K562 (cell line): Measurements from ENCODE around the gene NELL1. TPM values are rescaled to one million over a fixed set of nuclear protein-coding genes. Genes with fewer than 3 reads are reported as not detected.
A peak's percentile ranks its signal among the peaks of the same experiment; 100 is the strongest.

ENCODE experiments used
- ATAC-seq: fragments of 200-7000 bp; cut with Tn5 transposase; 3 replicates; pipeline ENCODE4 v1.9.1; 2020; ENCODE audit warnings: moderate library complexity
- BruUV-seq: library from RNA; stranded (reverse); fragments of 400-500 nt; replicated peaks from 2 replicates; lab custom pipeline; 2021; lab: Mats Ljungman, UMichigan
- CTCF ChIA-PET: fragments of 300-600 bp; formaldehyde crosslinking; extraction: SDS; loops from one replicate; lab custom pipeline; 2021; ENCODE audit warnings: low intra/inter-chr PET ratio; lab: Yijun Ruan, JAX
- POLR2A ChIA-PET: fragments of 300-600, 350-650 bp; sonication (Branson Sonifier 250); formaldehyde crosslinking; extraction: SDS; loops from one replicate; lab custom pipeline; 2021; ENCODE audit warnings: antibody characterized with exemption, inconsistent platforms; lab: Yijun Ruan, JAX
- DNase-seq, 4 experiments: peaks; one replicate each; pipeline versions ENCODE4 v3.0.0 to v3.0.0-alpha.2; 2011 to 2018; ENCODE audit warnings: low spot score in 3 of 4, mixed read lengths in 3 of 4; ENCODE audit errors: extremely low read depth in 1 of 4
- FAIRE-seq: peaks from 2 replicates; lab custom pipeline; 2011; peaks lifted over from hg19 to GRCh38; lab: Jason Lieb, UNC
- H2AFZ ChIP-seq: 2 replicates; pipeline ENCODE4 v1.6.0; 2011; ENCODE audit warnings: low read depth, low read length, control low read depth, inconsistent platforms
- H3K27ac ChIP-seq: fragments of 200-600 bp; 3 replicates; pipeline ENCODE4 v1.8.0; 2011; ENCODE audit warnings: low read depth, mild to moderate bottlenecking, control low read depth, inconsistent platforms, low read length, moderate library complexity, mixed read lengths; ENCODE audit errors: extremely low read depth
- H3K27me3 ChIP-seq, 2 experiments: fragments of 300-600 bp in 1 of 2; 2 replicates in 1 of 2; 3 replicates in 1 of 2; pipeline versions ENCODE4 v1.6.0 to v1.8.0; 2011; ENCODE audit warnings: inconsistent platforms in 2 of 2, low read length in 2 of 2, mild to moderate bottlenecking in 1 of 2, mixed read lengths in 1 of 2, moderate library complexity in 1 of 2; ENCODE audit not compliant: control insufficient read depth in 2 of 2, insufficient read depth in 2 of 2
- H3K36me3 ChIP-seq: fragments of 300-600 bp; 3 replicates; pipeline ENCODE4 v1.8.0; 2011; ENCODE audit warnings: mild to moderate bottlenecking, low read length, inconsistent platforms; ENCODE audit not compliant: control insufficient read depth, insufficient read depth
- H3K4me1 ChIP-seq, 2 experiments: fragments of 200-600 bp in 1 of 2; replicated peaks in 1 of 2; 2 replicates in 1 of 2; 3 replicates in 1 of 2; pipeline versions ENCODE4 v1.5.1 to v1.8.0; 2011; ENCODE audit warnings: inconsistent platforms in 2 of 2, low read length in 2 of 2, mild to moderate bottlenecking in 1 of 2, mixed read lengths in 1 of 2, moderate library complexity in 1 of 2; ENCODE audit not compliant: control insufficient read depth in 2 of 2, insufficient read depth in 2 of 2
- H3K4me2 ChIP-seq: 2 replicates; pipeline ENCODE4 v1.6.1; 2011; ENCODE audit warnings: low read length, control low read depth, inconsistent platforms, mixed read lengths; ENCODE audit not compliant: insufficient read depth
- H3K4me3 ChIP-seq: fragments of 200-600 bp; sonication (generic), shearing (Covaris generic); 2 replicates; pipeline ENCODE4 v1.5.1; 2016; ENCODE audit warnings: control low read depth, inconsistent platforms
- H3K79me2 ChIP-seq: fragments of 200-600 bp; 3 replicates; pipeline ENCODE4 v1.8.0; 2011; ENCODE audit warnings: low read length, inconsistent platforms; ENCODE audit not compliant: control insufficient read depth, insufficient read depth
- H3K9ac ChIP-seq, 2 experiments: 2 replicates each; pipeline versions ENCODE4 v1.6.0 to v1.6.1; 2011; ENCODE audit warnings: low read depth in 2 of 2, low read length in 2 of 2, control low read depth in 1 of 2, inconsistent platforms in 1 of 2, mild to moderate bottlenecking in 1 of 2, mixed read lengths in 1 of 2; ENCODE audit not compliant: insufficient read depth in 1 of 2
- H3K9me1 ChIP-seq: one replicate; pipeline ENCODE4 v1.6.0; 2011; ENCODE audit warnings: inconsistent platforms, mild to moderate bottlenecking, low read length, moderate library complexity; ENCODE audit not compliant: control insufficient read depth, insufficient read depth
- H3K9me3 ChIP-seq: replicated peaks from 2 replicates; pipeline ENCODE4 v1.5.1; 2011; ENCODE audit warnings: low read depth, low read length, inconsistent platforms; ENCODE audit not compliant: control insufficient read depth, insufficient read depth
- H4K20me1 ChIP-seq: replicated peaks from 2 replicates; pipeline ENCODE4 v1.6.1; 2011; ENCODE audit warnings: low read length, inconsistent platforms, mixed read lengths; ENCODE audit not compliant: control insufficient read depth, insufficient read depth
- ATF6 ChIP-seq: sonication (generic); formaldehyde crosslinking; IDR thresholded peaks from 2 replicates; pipeline ENCODE4 v1.4.0; 2020; ENCODE audit warnings: mild to moderate bottlenecking, missing genetic modification reagents
- BCL6 ChIP-seq: fragments of 250-450 bp; sonication (Bioruptor Pico); IDR thresholded peaks from 2 replicates; pipeline ENCODE4 v1.4.0; 2020
- JUNB ChIP-seq: fragments of 450-650 bp; formaldehyde crosslinking; conservative IDR thresholded peaks from 2 replicates; pipeline ENCODE4 v1.4.0; 2020; ENCODE audit warnings: mild to moderate bottlenecking
- USF2 ChIP-seq: sonication (generic); formaldehyde crosslinking; IDR thresholded peaks from 2 replicates; pipeline ENCODE4 v1.5.0; 2020; ENCODE audit warnings: missing genetic modification reagents
- ZNF134 ChIP-seq: fragments of 250-450 bp; sonication (Bioruptor Pico); conservative IDR thresholded peaks from 2 replicates; pipeline ENCODE4 v1.4.0; 2020
- WGBS: fragments of 100-300 bp; shearing (Covaris generic); methylation state at CpG from one replicate; pipeline ENCODE4 v1.1.6; 2016; ENCODE audit warnings: low coverage, mixed read lengths; ENCODE audit not compliant: insufficient coverage; ENCODE audit errors: missing lambda C conversion rate; 5-methylcytosine and 5-hydroxymethylcytosine counted together
- in situ Hi-C: fragments of 300-500 bp; cut with MboI; formaldehyde crosslinking; loops from 4 replicates; pipeline ENCODE4 v1.15.0; 2018; ENCODE audit warnings: inconsistent platforms, mixed read lengths
- intact Hi-C: fragments of 100-400 bp; cut with micrococcal nuclease; formaldehyde crosslinking; loops from 2 replicates; pipeline ENCODE4 v1.14.2; 2022
- polyA plus RNA-seq, 8 experiments: library from polyadenylated mRNA; depleted of rRNA in 4 of 8; stranded (reverse) in 5 of 8; unstranded in 3 of 8; fragments of >200 nt; fragmentation: Nextera tagmentation in 2 of 8; fragmentation: Illumina TruSeq in 1 of 8; extraction: Ambion mirVana in 2 of 8; extraction: Trizol in 1 of 8; gene quantifications; 2 replicates each; pipeline versions ENCODE4 v1.2.1 to v1.2.3, GENCODE V29; 2011 to 2014; ENCODE audit warnings: inconsistent platforms in 1 of 8, missing spikeins in 1 of 8
- total RNA-seq, 7 experiments: library from RNA; depleted of rRNA in 6 of 7; stranded (reverse); fragments of >200 nt in 6 of 7; fragmentation: Illumina TruSeq in 2 of 7; extraction: Trizol in 2 of 7; gene quantifications; 2 replicates each; pipeline versions ENCODE4 v1.2.1 to v1.2.3, GENCODE V29; 2011 to 2021; ENCODE audit warnings: low replicate concordance in 1 of 7

The NELL1 gene
- total and polyA plus RNA-seq, 9 of the 15 experiments (the other 6 are each of a cell fraction or from before 2014, with no cell fraction given): not detected

GRCh38 chr11:21257461-21257860 is 588.1 kb downstream of the NELL1 start (continued):
- TF ChIP-seq USF2: no peak
- TF ChIP-seq ATF6 (CRISPR knock-in tag): no peak
- no peak for TF ChIP-seq JUNB (CRISPR knock-in tag)

- H3K27me3 ChIP-seq: no peaks in the 10 kb centered on the region
- H2AFZ ChIP-seq: no peak overlapping the region
- no peaks in the 10 kb centered on the region for H3K79me2 ChIP-seq
- FAIRE-seq (no peak), ATAC-seq (no peak), DNase-seq (no peak)
- no peaks in the 10 kb centered on the region for H3K36me3 ChIP-seq
- no peak overlapping the region for H3K27ac ChIP-seq
- POLR2A ChIA-PET: no interaction called here
- no TSS peak for BruUV-seq
- H3K4me1 ChIP-seq: no peaks in the 10 kb centered on the region
- TF ChIP-seq ZNF134 (CRISPR knock-in tag) (peak; percentile 89), BCL6 (CRISPR knock-in tag) (no peak)
- CTCF ChIA-PET: no interaction called here
- no peaks in the 10 kb centered on the region for H4K20me1 ChIP-seq
- 0% methylated on average over 2 of the region's 2 CpGs for WGBS
- H3K9ac ChIP-seq: no peak overlapping the region
- no peaks in the 10 kb centered on the region for H3K9me1 ChIP-seq
- H3K4me3 ChIP-seq: no peak overlapping the region
- intact Hi-C loops (no loop called here), in situ Hi-C loops (no loop called here)
- H3K9me3 ChIP-seq: no peaks in the 10 kb centered on the region
- no peak overlapping the region for H3K4me2 ChIP-seq
These were observed 589.0 kb downstream of the NELL1 start for GRCh38 chr11:21258414-21258813.
